Measurements from ENCODE around the gene NRG2. TPM values are rescaled to one million over a fixed set of nuclear protein-coding genes. Genes with fewer than 3 reads are reported as not detected.

The NRG2 gene
- total RNA-seq, 6 donors from 2014 or later, result 0.46 to 4.2 (median 1.5) TPM

- H3K27ac ChIP-seq, result no peak overlapping the region
- WGBS, 2 donors, result 93% methylated on average over 4 of the region's 4 CpGs
- no peaks in the 10 kb centered on the region for H3K36me3 ChIP-seq
- no peaks in the 10 kb centered on the region for H3K9me3 ChIP-seq
- peaks cover 0 to 6% (median 2%) of the 10 kb centered on the region in 4 donors for H3K4me1 ChIP-seq
- TF ChIP-seq CTCF (IDR thresholded peaks at IDR 0.05), result no peak
- TF ChIP-seq POLR2AphosphoS5 (IDR thresholded peaks at IDR 0.05), result no peak
- no peak for TF ChIP-seq POLR2A (IDR thresholded peaks at IDR 0.05)
- TF ChIP-seq EP300 (IDR thresholded peaks at IDR 0.05), result no peak
- ATAC-seq (ENCODE audit: low FRiP score in 2 of 2), result no peak
- DNase-seq, result no peak
- H3K4me3 ChIP-seq, result no peak overlapping the region
- no peaks in the 10 kb centered on the region for H3K27me3 ChIP-seq
Measured at GRCh38 chr5:139885857-139886208, 157.3 kb downstream of the NRG2 start.

GRCh38 chr5:139885172-139885856 is 157.8 kb downstream of the NRG2 start:
- 90% methylated on average over 15 of the region's 15 CpGs for WGBS, 2 donors
- DNase-seq (peak in 1 of 2 donors; percentile 34), ATAC-seq (ENCODE audit: low FRiP score in 2 of 2) (no peak)
- H3K4me1 ChIP-seq, result peaks cover 0 to 10% (median 6%) of the 10 kb centered on the region in 4 donors
- TF ChIP-seq POLR2AphosphoS5 (IDR thresholded peaks at IDR 0.05) (no peak), CTCF (IDR thresholded peaks at IDR 0.05) (no peak), POLR2A (IDR thresholded peaks at IDR 0.05) (no peak)
- H3K27ac ChIP-seq, result no peak overlapping the region
- H3K27me3 ChIP-seq, result no peaks in the 10 kb centered on the region
- H3K36me3 ChIP-seq, result no peaks in the 10 kb centered on the region
- no peak overlapping the region for H3K4me3 ChIP-seq
- H3K9me3 ChIP-seq, result no peaks in the 10 kb centered on the region

DNA sequence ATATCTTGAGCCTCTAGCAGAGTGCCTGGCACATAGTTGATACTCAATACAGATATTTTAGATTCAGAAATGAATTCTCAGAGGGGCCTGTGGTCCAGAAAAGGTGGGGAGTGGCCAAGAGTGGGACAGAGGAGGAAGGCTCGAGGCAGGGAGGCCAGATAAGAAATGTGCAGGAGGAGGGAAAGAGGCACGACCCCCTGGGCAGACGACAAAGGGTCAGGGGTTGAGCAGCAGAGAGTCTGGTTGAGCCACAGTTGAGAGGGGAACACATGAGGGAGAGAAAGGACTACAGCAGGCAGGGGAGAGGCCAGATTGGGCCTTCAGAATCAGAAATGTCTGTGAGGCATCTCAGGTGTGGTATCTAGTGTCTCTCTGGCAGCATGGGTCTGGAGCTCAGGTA is 158.4 kb downstream of the NRG2 start:
- H3K4me1 ChIP-seq, result peaks cover 0 to 10% (median 7%) of the 10 kb centered on the region in 4 donors
- ATAC-seq (ENCODE audit: low FRiP score in 2 of 2), result no peak
- DNase-seq, result no peak
- no peaks in the 10 kb centered on the region for H3K36me3 ChIP-seq
- H3K27ac ChIP-seq, result no peak overlapping the region
- H3K9me3 ChIP-seq, result no peaks in the 10 kb centered on the region
- WGBS, 2 donors, result 69 to 82% methylated on average over 3 of the region's 3 CpGs
- TF ChIP-seq POLR2AphosphoS5 (IDR thresholded peaks at IDR 0.05) (no peak), POLR2A (IDR thresholded peaks at IDR 0.05) (no peak), CTCF (IDR thresholded peaks at IDR 0.05) (no peak), EP300 (IDR thresholded peaks at IDR 0.05) (no peak)
- no peak overlapping the region for H3K4me3 ChIP-seq
- no peaks in the 10 kb centered on the region for H3K27me3 ChIP-seq

GRCh38 chr5:139884144-139884543 is 159.0 kb downstream of the NRG2 start:
- no peaks in the 10 kb centered on the region for H3K36me3 ChIP-seq
- DNase-seq, result no peak
- no peak overlapping the region for H3K4me3 ChIP-seq
- H3K4me1 ChIP-seq, result peaks cover 0 to 10% (median 7%) of the 10 kb centered on the region in 4 donors
- H3K27me3 ChIP-seq, result no peaks in the 10 kb centered on the region
- no peaks in the 10 kb centered on the region for H3K9me3 ChIP-seq
- no peak for ATAC-seq (ENCODE audit: low FRiP score in 2 of 2)
- WGBS, 2 donors, result 70 to 79% methylated on average over 3 of the region's 3 CpGs
- no peak for TF ChIP-seq CTCF (IDR thresholded peaks at IDR 0.05)
- TF ChIP-seq EP300 (IDR thresholded peaks at IDR 0.05), result no peak
- no peak for TF ChIP-seq POLR2AphosphoS5 (IDR thresholded peaks at IDR 0.05)
- TF ChIP-seq POLR2A (IDR thresholded peaks at IDR 0.05), result no peak
- no peak overlapping the region for H3K27ac ChIP-seq

DNA sequence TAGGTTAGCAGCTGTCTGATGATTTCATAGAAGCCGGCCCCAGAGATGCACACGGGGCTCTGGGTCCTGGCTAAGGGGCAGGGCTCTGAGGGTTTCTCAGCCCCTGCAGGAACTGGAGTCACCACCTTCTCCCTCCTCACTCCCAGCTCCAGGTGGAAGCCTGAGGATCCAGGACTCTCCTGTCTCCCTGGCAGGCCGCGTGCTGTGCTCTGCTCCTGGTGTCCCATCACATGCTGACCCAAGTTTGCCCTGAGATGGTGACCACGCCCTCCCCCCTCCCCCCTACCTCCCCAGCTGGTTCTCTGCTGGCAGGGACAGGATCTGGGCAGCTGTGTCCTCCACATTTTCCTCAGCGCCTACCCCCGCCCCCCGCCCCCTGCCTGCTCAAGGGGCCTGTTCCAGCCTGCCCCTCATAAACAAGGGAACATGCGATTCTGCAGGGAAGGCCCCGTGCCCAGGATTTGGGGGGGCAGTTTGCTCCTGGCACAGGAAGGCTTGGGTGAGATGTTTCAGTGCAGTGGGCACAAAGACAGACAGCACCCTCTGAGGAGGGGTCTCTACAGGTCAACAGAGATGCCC is 160.0 kb downstream of the NRG2 start:
- 70 to 93% methylated on average over 4 to 10 of the region's 10 CpGs for WGBS, 2 donors
- TF ChIP-seq POLR2A (IDR thresholded peaks at IDR 0.05) (no peak), EP300 (IDR thresholded peaks at IDR 0.05) (no peak)
- Histone ChIP-seq H3K27me3 (no peaks in the 10 kb centered on the region), H3K9me3 (no peaks in the 10 kb centered on the region), H3K36me3 (no peaks in the 10 kb centered on the region), H3K4me1 (peaks cover 0 to 10% (median 7%) of the 10 kb centered on the region in 4 donors), H3K27ac (no peak overlapping the region), H3K4me3 (no peak overlapping the region)
- ATAC-seq (ENCODE audit: low FRiP score in 2 of 2) (no peak), DNase-seq (no peak)
